Large intestine (tissue), 3 donors: Measurements from ENCODE around the gene SRMS. TPM values are rescaled to one million over a fixed set of nuclear protein-coding genes. Genes with fewer than 3 reads are reported as not detected.
"Not testable (repeated sequence)": the region's sequence is repeated elsewhere in the genome, so short reads cannot be mapped to it uniquely, and the experiment has no call there.

Source experiments
- DNase-seq, 2 donors: peaks; one replicate each; pipeline versions ENCODE4 v3.0.0 to v3.0.0-alpha.2; 2013
- H3K27ac ChIP-seq: one replicate; pipeline ENCODE4 v1.5.1; 2013; ENCODE audit warnings: low read length
- H3K27me3 ChIP-seq: 2 replicates; pipeline ENCODE4 v1.6.1; 2013; ENCODE audit warnings: low read length; ENCODE audit not compliant: control insufficient read depth, insufficient read depth
- H3K36me3 ChIP-seq: 2 replicates; pipeline ENCODE4 v1.6.1; 2013; ENCODE audit warnings: low read length; ENCODE audit not compliant: control insufficient read depth, insufficient read depth
- H3K4me1 ChIP-seq: one replicate; pipeline ENCODE4 v1.6.1; 2013; ENCODE audit warnings: low read length; ENCODE audit not compliant: control insufficient read depth, insufficient read depth
- H3K4me3 ChIP-seq: one replicate; pipeline ENCODE4 v1.5.1; 2013; ENCODE audit warnings: low read length
- H3K9me3 ChIP-seq: one replicate; pipeline ENCODE4 v1.6.1; 2013; ENCODE audit warnings: mild to moderate bottlenecking, low read depth, low read length, moderate library complexity; ENCODE audit not compliant: control insufficient read depth
- WGBS: methylation state at CpG from one replicate; pipeline ENCODE4 v1.1.5; 2013; ENCODE audit warnings: low lambda C conversion rate; ENCODE audit not compliant: insufficient coverage; 5-methylcytosine and 5-hydroxymethylcytosine counted together
- polyA plus RNA-seq: library from polyadenylated mRNA; unstranded; fragments of 120-200 nt; gene quantifications from one replicate; pipeline ENCODE4 v1.2.1, GENCODE V29; 2013

Gene SRMS
- polyA plus RNA-seq, 1 donor, result 0.16 TPM

GRCh38 chr20:63564036-63564810 is 16.7 kb upstream of the SRMS start:
- Histone ChIP-seq H3K27ac (no peak overlapping the region), H3K4me1 (no peaks in the 10 kb centered on the region), H3K9me3 (peaks cover 6% of the 10 kb centered on the region), H3K36me3 (peaks cover 51% of the 10 kb centered on the region), H3K27me3 (no peaks in the 10 kb centered on the region), H3K4me3 (no peak overlapping the region)
- no CpG with 5 or more reads among the region's 62 CpGs for WGBS
- no peak for DNase-seq

GRCh38 chr20:63563225-63563935 is 15.8 kb upstream of the SRMS start:
- H3K4me1 ChIP-seq, result no peaks in the 10 kb centered on the region
- H3K9me3 ChIP-seq, result peaks cover 6% of the 10 kb centered on the region
- no peaks in the 10 kb centered on the region for H3K27me3 ChIP-seq
- no peak for DNase-seq
- peaks cover 51% of the 10 kb centered on the region for H3K36me3 ChIP-seq
- WGBS, result no CpG with 5 or more reads among the region's 55 CpGs
- H3K4me3 ChIP-seq, result no peak overlapping the region
- H3K27ac ChIP-seq, result no peak overlapping the region

GRCh38 chr20:63562461-63563224 is 15.1 kb upstream of the SRMS start:
- H3K4me3 ChIP-seq, result no peak overlapping the region
- no peaks in the 10 kb centered on the region for H3K4me1 ChIP-seq
- no peak overlapping the region for H3K27ac ChIP-seq
- peaks cover 51% of the 10 kb centered on the region for H3K36me3 ChIP-seq
- DNase-seq, result no peak
- no CpG with 5 or more reads among the region's 54 CpGs for WGBS
- H3K9me3 ChIP-seq, result peaks cover 6% of the 10 kb centered on the region
- no peaks in the 10 kb centered on the region for H3K27me3 ChIP-seq

GRCh38 chr20:63561624-63562396 is 14.3 kb upstream of the SRMS start:
- H3K4me1 ChIP-seq, result no peaks in the 10 kb centered on the region
- H3K4me3 ChIP-seq, result no peak overlapping the region
- peaks cover 49% of the 10 kb centered on the region for H3K36me3 ChIP-seq
- H3K27me3 ChIP-seq, result no peaks in the 10 kb centered on the region
- WGBS, result no CpG with 5 or more reads among the region's 36 CpGs
- H3K9me3 ChIP-seq, result peaks cover 6% of the 10 kb centered on the region
- H3K27ac ChIP-seq, result no peak overlapping the region
- DNase-seq, result no peak

- no CpG with 5 or more reads among the region's 26 CpGs for WGBS
- Histone ChIP-seq H3K27ac (no peak overlapping the region), H3K36me3 (peaks cover 46% of the 10 kb centered on the region), H3K4me3 (no peak overlapping the region), H3K9me3 (peaks cover 7% of the 10 kb centered on the region), H3K27me3 (no peaks in the 10 kb centered on the region), H3K4me1 (no peaks in the 10 kb centered on the region)
- no peak for DNase-seq
Measured at GRCh38 chr20:63560856-63561609, 13.5 kb upstream of the SRMS start.

- Histone ChIP-seq H3K36me3 (peaks cover 43% of the 10 kb centered on the region), H3K9me3 (peaks cover 8% of the 10 kb centered on the region), H3K4me3 (no peak overlapping the region), H3K4me1 (no peaks in the 10 kb centered on the region), H3K27ac (no peak overlapping the region), H3K27me3 (no peaks in the 10 kb centered on the region)
- no peak for DNase-seq
- WGBS, result no CpG with 5 or more reads among the region's 16 CpGs
Measured at GRCh38 chr20:63560333-63560805, 12.8 kb upstream of the SRMS start.

GRCh38 chr20:63559485-63560332 is 12.2 kb upstream of the SRMS start:
- not testable (repeated sequence) for H3K4me1 ChIP-seq, H3K4me3 ChIP-seq, H3K9me3 ChIP-seq, DNase-seq, H3K27ac ChIP-seq, H3K27me3 ChIP-seq
- WGBS, result 100% methylated on average over 1 of the region's 31 CpGs
- peaks cover 40% of the 10 kb centered on the region for H3K36me3 ChIP-seq

GRCh38 chr20:63558804-63559484 is 11.4 kb upstream of the SRMS start:
- Histone ChIP-seq H3K4me3 (no peak overlapping the region), H3K4me1 (peaks cover 4% of the 10 kb centered on the region), H3K9me3 (peaks cover 8% of the 10 kb centered on the region), H3K27me3 (peaks cover 9% of the 10 kb centered on the region), H3K36me3 (peaks cover 34% of the 10 kb centered on the region), H3K27ac (no peak overlapping the region)
- peak in 1 of 2 donors; percentile 37 for DNase-seq
- WGBS, result no CpG with 5 or more reads among the region's 14 CpGs
